NCI-H526 treated with DMSO at 0.1 percent for 48 hours (cell line): ENCODE results near the gene ASB12.
"Not testable (repeated sequence)": the region's sequence is repeated elsewhere in the genome, so short reads cannot be mapped to it uniquely, and the experiment has no call there.

ENCODE experiments used
- DNase-seq: peaks from one replicate; lab custom pipeline; 2025; lab: John Stamatoyannopoulos, UW

ASB12 gene

GRCh38 chrX:64230123-64230970, at the start of gene ASB12:
Gene ASB12, minus strand, starts transcription at chrX:64230607. Its CDS starts 4,957 bp downstream, at chrX:64225650.
- no peak for DNase-seq

- DNase-seq, result no peak
Measured at GRCh38 chrX:64265265-64265664, 34.9 kb upstream of the ASB12 start.

- peak; percentile 47 for DNase-seq
Measured at GRCh38 chrX:64229154-64229553, 1.3 kb downstream of the ASB12 start.

GRCh38 chrX:64218023-64218422, 12.4 kb downstream of the ASB12 start:
- no peak for DNase-seq

- not testable (repeated sequence) for DNase-seq
Measured at GRCh38 chrX:64213989-64214388, 16.4 kb downstream of the ASB12 start.

- no peak for DNase-seq
Measured at GRCh38 chrX:64206556-64207162, 23.7 kb downstream of the ASB12 start.

GRCh38 chrX:64205735-64206501, 24.5 kb downstream of the ASB12 start:
- peak; percentile 88 for DNase-seq

GRCh38 chrX:64205441-64205734, 25.0 kb downstream of the ASB12 start, which contains the start of gene AMER1:
Gene AMER1, minus strand, starts transcription at chrX:64205708. Its CDS starts 12,422 bp downstream, at chrX:64193286.
- no peak for DNase-seq

- peak; percentile 13 for DNase-seq
Measured at GRCh38 chrX:64204701-64205440, 25.5 kb downstream of the ASB12 start.

- no peak for DNase-seq
Measured at GRCh38 chrX:64204252-64204651, 26.2 kb downstream of the ASB12 start.

- no peak for DNase-seq
Measured at GRCh38 chrX:64202808-64203325, 27.5 kb downstream of the ASB12 start.

GRCh38 chrX:64198036-64198435, 32.4 kb downstream of the ASB12 start:
- no peak for DNase-seq

- no peak for DNase-seq
Measured at GRCh38 chrX:64196606-64197005, 33.8 kb downstream of the ASB12 start.

GRCh38 chrX:64195862-64196261, 34.5 kb downstream of the ASB12 start:
- DNase-seq, result no peak

- DNase-seq, result no peak
Measured at GRCh38 chrX:64192673-64193072, 37.7 kb downstream of the ASB12 start.

GRCh38 chrX:64192040-64192439, 38.4 kb downstream of the ASB12 start:
- DNase-seq, result no peak

- no peak for DNase-seq
Measured at GRCh38 chrX:64191281-64192010, 39.0 kb downstream of the ASB12 start.

GRCh38 chrX:64190136-64190740, 40.2 kb downstream of the ASB12 start:
- DNase-seq, result no peak

GRCh38 chrX:64188901-64189300, 41.5 kb downstream of the ASB12 start:
- no peak for DNase-seq

GRCh38 chrX:64187762-64188150, 42.7 kb downstream of the ASB12 start:
- no peak for DNase-seq
